SU-DHL-6 (cell line): ENCODE measurements around the gene SNCA.

ENCODE experiments used
- H2AFZ ChIP-seq: fragments of 200-600 bp; sonication (generic); 2 replicates; pipeline ENCODE4 v1.6.1; 2014; ENCODE audit warnings: low read depth, mild to moderate bottlenecking, moderate library complexity, mixed read lengths, antibody characterized with exemption, low read length; ENCODE audit not compliant: severe bottlenecking
- H3F3A ChIP-seq: fragments of 200-600 bp; shearing (Covaris generic); 2 replicates; pipeline ENCODE4 v1.6.0; 2016; ENCODE audit warnings: antibody characterized with exemption, mild to moderate bottlenecking; ENCODE audit not compliant: insufficient read depth
- H3K27ac ChIP-seq: fragments of 200-600 bp; sonication (generic); 2 replicates; pipeline ENCODE4 v1.5.1; 2016; ENCODE audit warnings: low read depth, mild to moderate bottlenecking, low read length, moderate library complexity, mixed read lengths
- H3K27me3 ChIP-seq: fragments of 200-600 bp; sonication (generic), shearing (Covaris generic); 2 replicates; pipeline ENCODE4 v1.6.0; 2014; ENCODE audit warnings: mild to moderate bottlenecking, low read length
- H3K36me3 ChIP-seq: fragments of 200-600 bp; sonication (generic); 2 replicates; pipeline ENCODE4 v1.6.1; 2014; ENCODE audit warnings: mild to moderate bottlenecking, low read length, mixed read lengths
- H3K4me2 ChIP-seq: fragments of 300-600, 200-600 bp; shearing (Covaris generic), sonication (generic); 2 replicates; pipeline ENCODE4 v1.6.0; 2014; ENCODE audit warnings: low read length, low read depth, mild to moderate bottlenecking; ENCODE audit not compliant: poor library complexity, severe bottlenecking
- H3K4me3 ChIP-seq: fragments of 200-600 bp; sonication (generic); 2 replicates; pipeline ENCODE4 v1.5.1; 2014; ENCODE audit warnings: antibody characterized with exemption, low read length, mild to moderate bottlenecking, mixed read lengths; ENCODE audit not compliant: insufficient read depth, poor library complexity, severe bottlenecking
- H3K79me2 ChIP-seq: fragments of 200-600 bp; sonication (generic); 2 replicates; pipeline ENCODE4 v1.6.1; 2014; ENCODE audit warnings: mild to moderate bottlenecking, low read length, moderate library complexity; ENCODE audit not compliant: insufficient read depth
- H3K9ac ChIP-seq: fragments of 200-600 bp; sonication (generic); 2 replicates; pipeline ENCODE4 v1.7.0; 2014; ENCODE audit warnings: mild to moderate bottlenecking, low read length
- H3K9me2 ChIP-seq: fragments of 200-600 bp; sonication (generic); replicated peaks from 2 replicates; pipeline ENCODE4 v1.6.1; 2014; ENCODE audit warnings: low read length; ENCODE audit not compliant: insufficient read depth
- H3K9me3 ChIP-seq: fragments of 200-600 bp; sonication (generic); 2 replicates; pipeline ENCODE4 v1.6.1; 2014; ENCODE audit warnings: low read length, mixed read lengths; ENCODE audit not compliant: insufficient read depth
- H4K20me1 ChIP-seq: fragments of 200-600 bp; sonication (generic); 2 replicates; pipeline ENCODE4 v1.6.1; 2014; ENCODE audit warnings: low read depth, mild to moderate bottlenecking, antibody characterized with exemption, low read length, moderate library complexity, mixed read lengths
- CTCF ChIP-seq: fragments of 200-600 bp; sonication (generic); IDR thresholded peaks from one replicate; pipeline ENCODE4 v1.5.1; 2017; ENCODE audit warnings: antibody characterized with exemption, mild to moderate bottlenecking, low read length, moderate library complexity; ENCODE audit not compliant: insufficient read depth, poor library complexity, severe bottlenecking
- EZH2phosphoT487 ChIP-seq: fragments of 200-600 bp; sonication (generic), shearing (Covaris generic); conservative IDR thresholded peaks from 2 replicates; pipeline ENCODE4 v1.6.1; 2018; ENCODE audit warnings: mild to moderate bottlenecking, antibody characterized with exemption, low read length, moderate library complexity, mixed read lengths

The SNCA gene

GRCh38 chr4:89799071-89799470 lies 37.9 kb downstream of the SNCA start:
- Histone ChIP-seq H3K36me3 (no peaks in the 10 kb centered on the region), H3K9me3 (no peaks in the 10 kb centered on the region), H4K20me1 (no peaks in the 10 kb centered on the region), H3K79me2 (no peaks in the 10 kb centered on the region), H3K27ac (no peak overlapping the region), H2AFZ (no peak overlapping the region), H3K9me2 (no peaks in the 10 kb centered on the region), H3F3A (no peaks in the 10 kb centered on the region), H3K4me3 (no peak overlapping the region), H3K9ac (no peak overlapping the region), H3K4me2 (no peak overlapping the region), H3K27me3 (no peaks in the 10 kb centered on the region)
- TF ChIP-seq EZH2phosphoT487 (no peak), CTCF (no peak)

GRCh38 chr4:89797117-89797516 lies 39.8 kb downstream of the SNCA start:
- Histone ChIP-seq H3K36me3 (no peaks in the 10 kb centered on the region), H3K4me3 (no peak overlapping the region), H3K79me2 (no peaks in the 10 kb centered on the region), H3K9me2 (no peaks in the 10 kb centered on the region), H4K20me1 (no peaks in the 10 kb centered on the region), H3K27ac (no peak overlapping the region), H3F3A (no peaks in the 10 kb centered on the region), H2AFZ (no peak overlapping the region), H3K27me3 (no peaks in the 10 kb centered on the region), H3K9me3 (no peaks in the 10 kb centered on the region), H3K4me2 (no peak overlapping the region), H3K9ac (no peak overlapping the region)
- TF ChIP-seq EZH2phosphoT487 (no peak), CTCF (no peak)

GRCh38 chr4:89788206-89789072 lies 48.5 kb downstream of the SNCA start:
- TF ChIP-seq EZH2phosphoT487 = no peak
- TF ChIP-seq CTCF = no peak
- Histone ChIP-seq H3K4me2 (no peak overlapping the region), H2AFZ (no peak overlapping the region), H3K27me3 (no peaks in the 10 kb centered on the region), H3K79me2 (no peaks in the 10 kb centered on the region), H3K4me3 (no peak overlapping the region), H3K9me2 (no peaks in the 10 kb centered on the region), H3K9me3 (no peaks in the 10 kb centered on the region), H3F3A (no peaks in the 10 kb centered on the region), H3K27ac (no peak overlapping the region), H3K9ac (no peak overlapping the region), H4K20me1 (no peaks in the 10 kb centered on the region), H3K36me3 (no peaks in the 10 kb centered on the region)
